HG03378 (cell line): ENCODE results near the gene MED13L.
"Not testable (repeated sequence)": the region's sequence is repeated elsewhere in the genome, so short reads cannot be mapped to it uniquely, and the experiment has no call there.

Source experiments
- ATAC-seq: cut with Tn5 transposase; IDR thresholded peaks from one replicate; pipeline ENCODE4 v1.9.1; 2021; ENCODE audit warnings: mild to moderate bottlenecking, moderate library complexity; ENCODE audit not compliant: unreplicated experiment

The MED13L gene

GRCh38 chr12:116304621-116305020, 27.1 kb upstream of the MED13L start:
- no peak for ATAC-seq

GRCh38 chr12:116303929-116304328, 26.4 kb upstream of the MED13L start:
- no peak for ATAC-seq

DNA sequence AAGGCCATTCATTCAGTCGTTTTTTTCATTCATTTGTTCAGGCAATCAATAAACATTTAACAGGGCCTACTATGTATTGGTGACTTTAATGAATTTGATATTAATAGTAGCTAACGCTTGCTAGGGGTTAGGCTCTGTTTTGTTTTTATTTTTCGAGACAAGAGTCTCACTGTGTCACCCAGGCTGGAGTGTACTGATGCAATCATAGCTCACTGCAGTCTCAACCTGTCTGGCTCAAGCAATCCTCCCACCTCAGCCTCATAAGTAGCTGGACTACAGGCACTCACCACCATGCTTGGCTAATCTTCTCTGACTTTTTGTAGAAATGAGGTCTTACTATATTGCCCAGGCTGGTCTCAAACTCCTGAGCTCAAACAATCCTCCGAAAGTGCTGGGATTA, 25.6 kb upstream of the MED13L start:
- ATAC-seq = no peak

- no peak for ATAC-seq
Measured at GRCh38 chr12:116302166-116303058, 24.9 kb upstream of the MED13L start.

DNA sequence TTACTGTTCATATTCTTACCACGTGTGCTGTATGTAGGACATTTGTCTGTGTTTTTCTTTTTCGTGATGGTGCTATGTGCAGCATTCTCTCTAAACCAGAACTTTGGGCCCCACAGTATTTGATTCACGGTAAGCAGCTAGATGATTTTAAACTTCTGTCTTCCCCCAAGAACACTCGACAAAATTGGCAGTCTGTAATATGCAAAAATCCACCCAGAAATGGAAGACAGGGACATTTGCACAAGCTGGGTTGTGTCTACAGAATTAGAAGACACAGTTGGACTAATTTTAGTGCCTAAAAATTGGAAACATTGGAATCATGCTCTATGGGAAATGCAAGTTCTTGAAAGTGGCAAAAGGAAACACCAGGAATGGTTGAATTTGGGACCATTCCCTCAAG, 24.1 kb upstream of the MED13L start:
- no peak for ATAC-seq

- no peak for ATAC-seq
Measured at GRCh38 chr12:116299665-116300328, 22.3 kb upstream of the MED13L start.

DNA sequence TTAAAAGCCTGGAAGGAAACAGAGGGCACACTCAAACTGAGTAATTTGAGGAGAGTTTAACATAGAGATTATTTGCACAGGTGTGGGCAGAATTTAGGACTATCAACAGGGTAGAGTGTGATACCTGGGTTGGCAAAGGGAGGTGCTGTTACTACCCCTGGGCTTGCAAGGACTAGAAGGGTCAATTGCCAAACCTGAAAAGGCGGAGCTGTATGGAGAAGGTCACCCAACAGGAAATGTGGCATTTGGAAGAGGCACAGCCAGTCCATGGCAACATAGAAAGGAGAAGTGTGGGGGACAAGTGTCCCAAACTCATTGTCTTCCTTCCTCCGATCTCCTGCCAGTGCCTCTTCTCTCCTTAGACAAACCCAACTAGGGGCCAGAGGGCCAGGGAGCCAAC, 21.6 kb upstream of the MED13L start:
- ATAC-seq = no peak

DNA sequence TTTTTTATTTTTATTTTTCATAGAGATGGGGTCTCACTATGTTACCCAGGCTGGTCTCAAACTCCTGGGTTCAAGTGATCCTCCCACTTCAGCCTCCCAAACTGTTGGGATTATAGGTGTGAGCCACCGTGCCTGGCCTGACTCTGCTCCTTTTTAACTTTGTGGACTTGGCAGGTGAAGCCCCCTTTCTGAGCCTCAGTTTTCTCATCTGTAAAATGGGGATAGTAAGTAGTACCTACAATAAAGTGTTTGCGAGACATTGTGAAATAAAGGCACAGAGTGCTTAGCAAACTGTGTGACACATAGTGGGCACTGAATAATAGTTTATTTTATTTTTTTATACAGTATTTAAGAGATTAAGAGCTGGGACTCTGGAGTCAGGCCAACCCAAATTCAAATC, 21.1 kb upstream of the MED13L start:
- no peak for ATAC-seq

GRCh38 chr12:116297224-116297834, 19.8 kb upstream of the MED13L start:
- ATAC-seq = no peak

- ATAC-seq = no peak
Measured at GRCh38 chr12:116295327-116296263, 18.1 kb upstream of the MED13L start.

GRCh38 chr12:116294454-116295165, 17.1 kb upstream of the MED13L start:
- ATAC-seq = no peak

DNA sequence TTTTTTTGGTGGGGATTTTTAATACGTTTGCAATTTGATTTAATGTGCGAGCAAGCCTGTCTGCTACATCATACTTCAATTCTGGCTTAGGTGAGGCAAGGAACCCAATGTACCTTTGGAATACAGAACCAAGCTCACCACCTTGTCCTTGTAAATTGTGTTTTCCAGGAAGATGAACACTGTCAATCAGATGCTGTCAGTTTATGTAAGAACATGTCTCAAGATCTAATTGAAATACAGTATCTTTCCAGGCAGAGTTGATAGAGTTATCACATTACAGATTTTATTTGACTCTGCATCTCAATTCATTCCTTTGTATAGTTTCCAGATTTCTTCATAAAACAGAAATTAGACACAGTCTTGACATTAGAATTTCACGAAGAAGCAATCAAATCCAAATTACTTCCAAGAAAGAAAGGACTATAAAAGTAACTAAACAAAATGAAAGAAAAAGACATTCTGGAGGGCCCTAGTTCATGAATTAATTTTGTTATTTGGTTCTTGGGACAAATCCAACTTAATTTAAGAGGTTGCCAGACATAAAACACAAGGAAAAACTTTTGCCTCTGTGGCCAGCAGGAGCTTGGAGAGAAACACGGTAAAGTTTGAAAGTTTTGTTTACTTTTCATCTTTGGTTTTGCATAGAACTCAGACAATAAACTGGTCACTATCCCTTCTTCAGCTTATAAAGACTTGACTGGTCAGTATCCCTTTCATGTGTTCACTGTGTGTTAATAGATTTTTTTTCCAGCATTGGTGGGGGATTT, 16.4 kb upstream of the MED13L start:
- no peak for ATAC-seq

DNA sequence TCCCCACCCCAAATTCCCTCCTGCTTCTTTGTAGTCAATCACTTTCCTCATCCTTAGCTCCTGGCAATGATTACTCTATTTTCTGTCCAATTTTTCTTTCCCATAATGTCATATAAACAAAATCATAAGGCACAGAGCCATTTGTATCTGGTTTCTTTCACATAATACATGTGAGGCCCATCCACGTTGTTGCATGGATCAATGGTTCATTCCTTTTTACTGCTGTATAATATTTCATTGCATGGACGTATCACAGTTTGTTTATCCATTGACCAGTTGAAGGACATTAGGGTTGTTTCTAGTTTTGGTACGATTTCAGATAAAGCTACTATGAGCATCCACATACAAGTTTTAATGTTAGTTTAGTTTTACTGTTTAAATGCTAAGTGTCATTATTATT, 13.7 kb upstream of the MED13L start:
- ATAC-seq = no peak

GRCh38 chr12:116288735-116289134, 11.2 kb upstream of the MED13L start:
- no peak for ATAC-seq

DNA sequence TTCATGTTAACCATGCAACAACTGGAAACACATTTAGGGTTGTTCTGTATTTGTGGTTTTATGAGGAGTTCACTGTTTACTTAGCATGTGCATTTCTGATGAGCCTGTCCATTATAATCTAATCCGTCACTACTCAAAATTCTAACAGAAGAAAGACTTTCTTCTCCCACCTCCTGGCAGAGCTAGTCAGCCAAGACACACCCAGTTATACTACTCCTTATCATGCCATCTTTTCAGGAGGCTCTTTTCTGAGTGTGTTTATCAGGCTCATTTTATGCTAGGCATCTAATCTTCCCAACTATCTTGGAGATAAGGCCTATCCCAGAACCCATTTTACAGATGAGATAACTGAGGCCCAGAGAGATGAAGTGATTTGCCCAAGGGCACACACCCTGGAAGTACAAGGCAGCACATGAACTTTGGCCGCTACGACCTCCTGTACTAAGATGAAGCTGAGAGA, 10.4 kb upstream of the MED13L start:
- ATAC-seq = no peak

- no peak for ATAC-seq
Measured at GRCh38 chr12:116284396-116284795, 6.9 kb upstream of the MED13L start.

- not testable (repeated sequence) for ATAC-seq
Measured at GRCh38 chr12:116283881-116284280, 6.4 kb upstream of the MED13L start.

- no peak for ATAC-seq
Measured at GRCh38 chr12:116282371-116283286, 5.1 kb upstream of the MED13L start.
